Neural crest cell (in vitro differentiated cells): Measurements from ENCODE around the gene HMOX1. TPM values are rescaled to one million over a fixed set of nuclear protein-coding genes. Genes with fewer than 3 reads are reported as not detected.
A peak's percentile ranks its signal among the peaks of the same experiment; 100 is the strongest.

ENCODE experiments used
- DNase-seq: peaks from one replicate; pipeline ENCODE4 v3.0.0; 2021; ENCODE audit warnings: low read depth, mixed read lengths, low spot score
- H3K27ac Mint-ChIP-seq: one replicate; pipeline ENCODE4 v1.8.0; 2021; ENCODE audit warnings: mild to moderate bottlenecking, mixed read lengths; ENCODE audit not compliant: unreplicated experiment
- H3K27me3 Mint-ChIP-seq: 2 replicates; pipeline ENCODE4 v1.8.0; 2021; ENCODE audit warnings: low read depth, mild to moderate bottlenecking, mixed read lengths
- H3K36me3 Mint-ChIP-seq: 2 replicates; pipeline ENCODE4 v1.8.0; 2021; ENCODE audit warnings: low read depth, mild to moderate bottlenecking, mixed read lengths
- H3K4me1 Mint-ChIP-seq: 2 replicates; pipeline ENCODE4 v1.8.0; 2021; ENCODE audit warnings: mixed read lengths
- H3K4me3 Mint-ChIP-seq: one replicate; pipeline ENCODE4 v1.8.0; 2021; ENCODE audit warnings: mild to moderate bottlenecking, mixed read lengths
- H3K9me3 Mint-ChIP-seq: 2 replicates; pipeline ENCODE4 v1.8.0; 2021; ENCODE audit warnings: mixed read lengths
- CTCF ChIP-seq: fragments of 200-600 bp; sonication (generic); conservative IDR thresholded peaks from 2 replicates; pipeline ENCODE4 v1.5.0; 2021; ENCODE audit warnings: antibody characterized with exemption, mild to moderate bottlenecking
- total RNA-seq: library from RNA; stranded (reverse); gene quantifications from 2 replicates; pipeline ENCODE4 v1.2.1, GENCODE V29; 2021

HMOX1 gene
- total RNA-seq, 1 donor from 2014 or later = 2.4 TPM

GRCh38 chr22:35384975-35385588 lies 4.2 kb downstream of the HMOX1 start:
- no peak for DNase-seq
- no peaks in the 10 kb centered on the region for H3K36me3 Mint-ChIP-seq
- H3K4me1 Mint-ChIP-seq = peaks cover 13% of the 10 kb centered on the region
- H3K27me3 Mint-ChIP-seq = peaks cover 9% of the 10 kb centered on the region
- H3K9me3 Mint-ChIP-seq = no peaks in the 10 kb centered on the region
- no peak for TF ChIP-seq CTCF
- H3K4me3 Mint-ChIP-seq = no peak overlapping the region
- no peak overlapping the region for H3K27ac Mint-ChIP-seq

- DNase-seq = no peak
- Mint-ChIP-seq H3K36me3 (no peaks in the 10 kb centered on the region), H3K4me1 (peaks cover 2% of the 10 kb centered on the region), H3K27me3 (peaks cover 4% of the 10 kb centered on the region), H3K4me3 (no peak overlapping the region), H3K27ac (no peak overlapping the region), H3K9me3 (no peaks in the 10 kb centered on the region)
- TF ChIP-seq CTCF = no peak
Measured at GRCh38 chr22:35386670-35387288, 5.9 kb downstream of the HMOX1 start.

- H3K4me3 Mint-ChIP-seq = no peak overlapping the region
- no peak overlapping the region for H3K27ac Mint-ChIP-seq
- DNase-seq = no peak
- TF ChIP-seq CTCF = no peak
- no peaks in the 10 kb centered on the region for H3K9me3 Mint-ChIP-seq
- peaks cover 8% of the 10 kb centered on the region for H3K4me1 Mint-ChIP-seq
- H3K27me3 Mint-ChIP-seq = no peaks in the 10 kb centered on the region
- no peaks in the 10 kb centered on the region for H3K36me3 Mint-ChIP-seq
Measured at GRCh38 chr22:35390933-35391332, 10.0 kb downstream of the HMOX1 start.

GRCh38 chr22:35392357-35392756 lies 11.5 kb downstream of the HMOX1 start:
- Mint-ChIP-seq H3K27ac (no peak overlapping the region), H3K4me1 (peaks cover 17% of the 10 kb centered on the region), H3K36me3 (no peaks in the 10 kb centered on the region), H3K4me3 (no peak overlapping the region), H3K9me3 (no peaks in the 10 kb centered on the region), H3K27me3 (no peaks in the 10 kb centered on the region)
- no peak for TF ChIP-seq CTCF
- DNase-seq = no peak

- H3K4me3 Mint-ChIP-seq = no peak overlapping the region
- no peak for DNase-seq
- TF ChIP-seq CTCF = no peak
- no peaks in the 10 kb centered on the region for H3K9me3 Mint-ChIP-seq
- H3K27me3 Mint-ChIP-seq = no peaks in the 10 kb centered on the region
- H3K27ac Mint-ChIP-seq = peak overlapping the region; percentile 55
- no peaks in the 10 kb centered on the region for H3K36me3 Mint-ChIP-seq
- peaks cover 20% of the 10 kb centered on the region for H3K4me1 Mint-ChIP-seq
Measured at GRCh38 chr22:35393116-35394010, 12.5 kb downstream of the HMOX1 start.
